Activated naive CD4-positive, alpha-beta T cell treated with Interleukin-2 at 50 U/mL for 16 hours (primary cell): ENCODE results near the gene TMEM214.
"Not testable (repeated sequence)": the region's sequence is repeated elsewhere in the genome, so short reads cannot be mapped to it uniquely, and the experiment has no call there.

ENCODE experiments used
- DNase-seq: peaks from one replicate; pipeline ENCODE4 v3.0.0-alpha.2; 2020

Gene TMEM214

DNA sequence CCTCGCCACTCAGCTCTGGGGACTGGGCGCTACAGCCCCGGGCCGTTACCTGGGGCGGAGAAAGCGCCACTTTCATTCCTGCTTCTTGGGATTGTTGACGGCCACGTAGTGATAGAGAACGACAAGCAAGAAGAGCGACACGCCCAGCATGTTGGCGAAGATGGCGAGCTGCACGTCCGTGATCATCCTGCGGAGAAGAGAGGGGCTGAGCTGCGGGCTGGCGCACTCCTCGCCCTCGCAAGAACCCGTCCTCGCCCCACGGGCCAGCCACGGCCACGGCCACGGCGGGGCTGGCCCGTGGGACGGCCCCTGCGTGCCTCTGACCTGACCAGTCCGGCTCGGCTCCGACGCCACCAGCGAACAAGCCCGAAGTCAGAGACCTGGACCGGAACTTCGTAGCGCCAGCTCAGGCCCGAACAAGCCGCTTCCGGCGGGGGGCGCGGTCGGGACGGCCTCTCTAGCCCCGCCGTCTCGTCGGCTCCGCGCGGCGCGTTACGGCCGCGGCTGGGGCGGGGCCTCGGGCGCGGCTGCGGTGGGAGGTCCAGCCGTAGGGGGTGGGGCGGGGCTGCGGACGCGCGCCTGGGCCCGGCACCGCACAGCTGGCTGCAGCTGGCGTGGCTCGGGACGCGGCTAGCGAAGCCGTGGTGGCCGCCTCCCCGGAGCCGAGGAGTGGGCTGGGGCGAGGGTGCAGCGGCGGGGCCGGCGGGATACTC is 38.7 kb downstream of the TMEM214 start, which contains the start of gene OST4:
OST4 (minus strand) TSS at position 378 of the 713 bp plus-strand sequence.
- peak; percentile 92 for DNase-seq

- DNase-seq: peak; percentile 44
Measured at GRCh38 chr2:27071990-27072830, 39.4 kb downstream of the TMEM214 start.

GRCh38 chr2:27072920-27073319 is 40.2 kb downstream of the TMEM214 start:
- no peak for DNase-seq

DNA sequence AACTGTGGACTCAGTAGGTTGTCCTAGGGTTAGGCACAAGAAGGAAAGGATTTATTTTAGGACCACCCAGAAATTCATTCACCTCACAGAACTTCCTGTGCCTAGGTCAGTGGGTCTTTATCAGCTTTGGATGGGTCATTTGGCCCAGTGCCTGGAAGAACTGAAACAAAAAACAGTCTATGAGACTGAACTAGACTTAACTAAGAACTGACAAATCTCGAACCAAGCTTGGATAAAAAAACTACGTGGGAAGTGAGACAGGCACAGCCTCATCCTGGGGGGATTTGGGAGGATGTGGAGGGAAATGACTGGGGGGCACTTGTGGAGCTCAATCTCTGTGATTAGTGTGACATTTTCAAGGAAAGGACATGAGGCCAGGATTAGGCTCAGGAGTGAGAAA is 41.0 kb downstream of the TMEM214 start:
- DNase-seq: no peak

DNA sequence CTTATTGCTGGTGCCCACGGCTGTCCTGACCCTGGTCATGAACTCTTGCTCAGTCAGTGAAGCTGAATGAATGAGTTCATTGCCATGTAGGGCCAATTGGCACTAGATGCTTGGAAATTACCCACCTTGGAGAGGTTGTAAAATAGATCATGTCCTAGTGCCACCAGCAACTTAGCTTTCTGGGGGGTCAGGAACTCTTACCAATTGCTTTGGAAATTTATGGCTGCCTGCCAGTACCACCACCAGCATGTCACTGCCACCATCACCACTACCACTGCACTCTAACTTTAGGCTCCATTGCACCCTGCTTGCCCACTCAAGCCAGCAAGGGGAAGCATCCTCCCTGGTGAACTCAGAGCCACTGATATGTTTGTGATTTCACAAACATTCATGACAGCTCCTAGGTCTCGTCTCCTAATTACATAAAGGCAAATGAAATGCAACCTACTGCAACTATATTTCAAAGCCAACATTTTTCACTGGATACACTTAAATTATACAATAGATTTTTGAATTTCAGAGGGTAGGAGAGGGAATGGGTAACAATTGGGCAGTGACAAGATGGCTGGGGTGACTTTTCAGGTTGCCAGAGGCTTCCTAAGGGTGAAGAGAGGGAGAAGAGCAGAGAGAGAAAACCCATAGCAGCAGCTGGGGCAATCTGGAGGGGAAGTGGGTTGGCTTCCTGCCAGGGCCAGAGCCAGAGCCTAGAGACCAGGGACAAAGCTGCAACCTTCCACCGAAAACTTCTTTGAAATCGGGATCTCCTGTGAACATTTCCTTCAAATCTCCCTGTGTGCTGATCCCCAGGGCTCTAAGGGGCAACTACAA is 42.2 kb downstream of the TMEM214 start:
- DNase-seq: peak; percentile 35

- DNase-seq: not testable (repeated sequence)
Measured at GRCh38 chr2:27075566-27075871, 42.8 kb downstream of the TMEM214 start.

- no peak for DNase-seq
Measured at GRCh38 chr2:27076323-27076722, 43.6 kb downstream of the TMEM214 start.

GRCh38 chr2:27077231-27077630 is 44.5 kb downstream of the TMEM214 start:
- DNase-seq: no peak

DNA sequence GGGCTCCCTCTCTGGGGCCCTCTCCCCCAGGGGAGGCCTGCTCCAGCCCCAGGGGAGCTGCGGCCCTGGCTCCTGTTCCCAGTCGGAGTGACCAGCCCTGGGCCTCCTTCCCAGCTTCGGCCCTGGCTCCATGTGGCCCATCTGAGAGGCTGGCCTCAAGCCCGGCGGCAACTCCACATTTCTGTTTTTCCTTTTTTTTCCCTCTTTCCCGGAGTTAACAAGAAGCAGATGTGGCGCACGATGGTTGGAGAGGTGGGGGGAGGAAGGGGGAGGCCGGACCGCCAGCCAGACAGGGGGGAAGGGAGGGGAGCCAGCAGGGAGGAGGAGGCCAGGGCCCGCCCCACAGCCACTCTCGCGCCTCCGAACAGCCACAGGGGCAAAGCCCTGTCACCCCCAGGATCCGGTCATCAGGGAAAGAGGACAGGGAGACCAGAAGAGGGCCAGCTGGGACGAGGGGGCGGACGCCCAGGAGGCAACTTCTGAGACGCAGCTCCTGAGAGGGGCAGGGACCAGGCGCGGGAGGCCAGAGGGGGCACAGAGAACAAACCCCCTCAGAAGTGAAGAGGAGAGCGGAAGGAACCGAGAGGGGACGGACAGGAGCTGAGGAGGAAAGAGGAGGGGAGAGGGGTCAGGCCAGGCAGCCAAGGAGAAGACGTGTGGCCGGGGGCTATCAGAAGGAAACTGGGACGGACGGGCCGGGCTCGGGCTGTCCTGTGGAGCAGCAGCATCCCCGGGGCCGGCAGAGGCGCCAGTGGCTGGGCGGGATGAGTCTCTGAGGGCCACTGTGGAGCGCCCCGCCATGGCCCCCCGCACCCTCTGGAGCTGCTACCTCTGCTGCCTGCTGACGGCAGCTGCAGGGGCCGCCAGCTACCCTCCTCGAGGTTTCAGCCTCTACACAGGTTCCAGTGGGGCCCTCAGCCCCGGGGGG is 45.8 kb downstream of the TMEM214 start, which contains the start of gene EMILIN1:
EMILIN1 (plus strand) TSS at position 349 of the 928 bp plus-strand sequence; CDS start at position 800, 451 bp downstream.
- DNase-seq: no peak

GRCh38 chr2:27079233-27080139 is 46.7 kb downstream of the TMEM214 start:
- DNase-seq: no peak

GRCh38 chr2:27080140-27080469 is 47.3 kb downstream of the TMEM214 start:
- no peak for DNase-seq

DNA sequence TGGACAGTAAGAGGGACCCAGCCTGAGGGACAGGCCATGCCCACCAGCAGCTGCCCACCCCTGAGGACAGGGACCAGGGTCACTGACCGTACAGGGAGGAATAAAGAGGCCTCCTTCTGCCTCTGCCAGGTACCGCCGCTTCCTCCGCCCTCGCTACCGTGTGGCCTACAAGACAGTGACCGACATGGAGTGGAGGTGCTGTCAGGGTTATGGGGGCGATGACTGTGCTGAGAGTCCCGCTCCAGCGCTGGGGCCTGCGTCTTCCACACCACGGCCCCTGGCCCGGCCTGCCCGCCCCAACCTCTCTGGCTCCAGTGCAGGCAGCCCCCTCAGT is 47.8 kb downstream of the TMEM214 start:
- no peak for DNase-seq

DNA sequence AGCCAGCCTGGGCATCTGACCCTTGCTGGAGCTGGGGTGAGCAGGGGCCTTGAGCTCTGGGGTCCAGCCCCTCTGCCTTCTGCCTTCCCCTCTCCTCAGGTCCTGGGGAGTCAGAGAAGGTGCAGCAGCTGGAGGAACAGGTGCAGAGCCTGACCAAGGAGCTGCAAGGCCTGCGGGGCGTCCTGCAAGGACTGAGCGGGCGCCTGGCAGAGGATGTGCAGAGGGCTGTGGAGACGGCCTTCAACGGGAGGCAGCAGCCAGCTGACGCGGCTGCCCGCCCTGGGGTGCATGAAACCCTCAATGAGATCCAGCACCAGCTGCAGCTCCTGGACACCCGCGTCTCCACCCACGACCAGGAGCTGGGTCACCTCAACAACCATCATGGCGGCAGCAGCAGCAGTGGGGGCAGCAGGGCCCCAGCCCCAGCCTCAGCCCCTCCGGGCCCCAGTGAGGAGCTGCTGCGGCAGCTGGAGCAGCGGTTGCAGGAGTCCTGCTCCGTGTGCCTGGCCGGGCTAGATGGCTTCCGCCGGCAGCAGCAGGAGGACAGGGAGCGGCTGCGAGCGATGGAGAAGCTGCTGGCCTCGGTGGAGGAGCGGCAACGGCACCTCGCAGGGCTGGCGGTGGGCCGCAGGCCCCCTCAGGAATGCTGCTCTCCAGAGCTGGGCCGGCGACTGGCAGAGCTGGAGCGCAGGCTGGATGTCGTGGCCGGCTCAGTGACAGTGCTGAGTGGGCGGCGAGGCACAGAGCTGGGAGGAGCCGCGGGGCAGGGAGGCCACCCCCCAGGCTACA is 49.4 kb downstream of the TMEM214 start:
- no peak for DNase-seq

DNA sequence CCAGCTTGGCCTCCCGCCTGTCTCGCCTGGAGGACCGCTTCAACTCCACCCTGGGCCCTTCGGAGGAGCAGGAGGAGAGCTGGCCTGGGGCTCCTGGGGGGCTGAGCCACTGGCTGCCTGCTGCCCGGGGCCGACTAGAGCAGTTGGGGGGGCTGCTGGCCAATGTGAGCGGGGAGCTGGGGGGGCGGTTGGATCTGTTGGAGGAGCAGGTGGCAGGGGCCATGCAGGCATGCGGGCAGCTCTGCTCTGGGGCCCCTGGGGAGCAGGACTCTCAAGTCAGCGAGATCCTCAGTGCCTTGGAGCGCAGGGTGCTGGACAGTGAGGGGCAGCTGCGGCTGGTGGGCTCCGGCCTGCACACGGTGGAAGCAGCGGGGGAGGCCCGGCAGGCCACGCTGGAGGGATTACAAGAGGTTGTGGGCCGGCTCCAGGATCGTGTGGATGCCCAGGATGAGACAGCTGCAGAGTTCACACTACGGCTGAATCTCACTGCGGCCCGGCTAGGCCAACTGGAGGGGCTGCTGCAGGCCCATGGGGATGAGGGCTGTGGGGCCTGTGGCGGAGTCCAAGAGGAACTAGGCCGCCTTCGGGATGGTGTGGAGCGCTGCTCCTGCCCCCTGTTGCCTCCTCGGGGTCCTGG is 50.1 kb downstream of the TMEM214 start:
- no peak for DNase-seq

DNA sequence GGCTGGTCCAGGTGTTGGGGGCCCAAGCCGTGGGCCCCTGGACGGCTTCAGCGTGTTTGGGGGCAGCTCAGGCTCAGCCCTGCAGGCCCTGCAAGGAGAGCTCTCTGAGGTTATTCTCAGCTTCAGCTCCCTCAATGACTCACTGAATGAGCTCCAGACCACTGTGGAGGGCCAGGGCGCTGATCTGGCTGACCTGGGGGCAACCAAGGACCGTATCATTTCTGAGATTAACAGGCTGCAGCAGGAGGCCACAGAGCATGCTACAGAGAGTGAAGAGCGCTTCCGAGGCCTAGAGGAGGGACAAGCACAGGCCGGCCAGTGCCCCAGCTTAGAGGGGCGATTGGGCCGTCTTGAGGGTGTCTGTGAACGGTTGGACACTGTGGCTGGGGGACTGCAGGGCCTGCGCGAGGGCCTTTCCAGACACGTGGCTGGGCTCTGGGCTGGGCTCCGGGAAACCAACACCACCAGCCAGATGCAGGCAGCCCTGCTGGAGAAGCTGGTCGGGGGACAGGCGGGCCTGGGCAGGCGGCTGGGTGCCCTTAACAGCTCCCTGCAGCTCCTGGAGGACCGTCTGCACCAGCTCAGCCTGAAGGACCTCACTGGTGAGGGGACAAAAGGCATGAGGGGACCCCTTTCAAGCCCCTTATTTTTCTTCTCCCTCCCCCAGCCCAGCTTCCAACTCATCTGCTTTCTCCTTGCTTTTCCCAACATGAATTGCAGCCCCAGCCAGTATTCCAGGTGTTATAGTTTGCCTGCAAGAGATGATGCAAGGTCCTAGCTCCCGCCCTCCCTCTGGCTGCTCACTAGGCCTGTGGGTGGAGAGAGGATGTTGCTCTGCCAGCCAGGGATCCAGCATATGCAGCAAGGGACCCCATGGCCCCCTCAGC is 50.9 kb downstream of the TMEM214 start:
- no peak for DNase-seq

DNA sequence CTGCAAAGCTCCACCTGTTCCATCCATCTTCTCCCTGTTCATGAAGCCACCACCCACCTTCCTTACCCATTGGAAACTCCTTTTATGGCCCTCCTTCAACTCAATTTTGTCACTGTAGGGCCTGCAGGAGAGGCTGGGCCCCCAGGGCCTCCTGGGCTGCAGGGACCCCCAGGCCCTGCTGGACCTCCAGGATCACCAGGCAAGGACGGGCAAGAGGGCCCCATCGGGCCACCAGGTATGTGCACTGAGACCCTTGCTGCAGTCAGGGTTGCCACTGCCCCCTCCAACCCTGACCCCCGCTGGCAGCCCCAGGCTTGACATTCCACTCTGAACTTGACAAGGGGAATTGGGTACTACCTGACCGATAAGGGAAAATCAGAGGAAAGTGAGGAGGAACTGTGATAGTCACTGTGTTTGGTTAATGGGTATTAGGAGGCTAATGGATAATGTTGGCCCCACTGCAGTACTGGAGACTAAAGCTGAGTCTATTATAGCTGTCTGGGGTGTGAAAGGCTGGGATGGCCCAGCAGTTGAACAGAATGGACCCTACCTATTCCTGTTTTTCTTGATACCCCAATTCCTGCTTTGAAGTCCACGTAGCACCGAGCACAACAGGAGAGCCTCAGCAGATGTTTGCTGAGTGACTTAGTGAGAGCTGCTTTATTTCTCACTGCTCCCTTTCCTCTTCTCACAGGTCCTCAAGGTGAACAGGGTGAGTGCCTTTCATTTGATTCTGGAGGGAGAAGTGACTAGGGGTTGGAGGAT is 51.7 kb downstream of the TMEM214 start:
- no peak for DNase-seq

GRCh38 chr2:27085062-27085672 is 52.4 kb downstream of the TMEM214 start:
- DNase-seq: no peak

DNA sequence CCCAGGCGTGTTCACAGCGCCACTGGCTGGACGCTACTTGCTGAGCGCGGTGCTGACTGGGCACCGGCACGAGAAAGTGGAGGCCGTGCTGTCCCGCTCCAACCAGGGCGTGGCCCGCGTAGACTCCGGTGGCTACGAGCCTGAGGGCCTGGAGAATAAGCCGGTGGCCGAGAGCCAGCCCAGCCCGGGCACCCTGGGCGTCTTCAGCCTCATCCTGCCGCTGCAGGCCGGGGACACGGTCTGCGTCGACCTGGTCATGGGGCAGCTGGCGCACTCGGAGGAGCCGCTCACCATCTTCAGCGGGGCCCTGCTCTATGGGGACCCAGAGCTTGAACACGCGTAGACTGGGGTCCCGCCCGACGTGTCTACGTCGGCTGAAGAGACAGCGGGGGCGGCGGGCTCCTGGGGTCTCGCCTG is 52.9 kb downstream of the TMEM214 start:
- DNase-seq: peak; percentile 33
